ENCODE data around the gene FGF8.

DNA sequence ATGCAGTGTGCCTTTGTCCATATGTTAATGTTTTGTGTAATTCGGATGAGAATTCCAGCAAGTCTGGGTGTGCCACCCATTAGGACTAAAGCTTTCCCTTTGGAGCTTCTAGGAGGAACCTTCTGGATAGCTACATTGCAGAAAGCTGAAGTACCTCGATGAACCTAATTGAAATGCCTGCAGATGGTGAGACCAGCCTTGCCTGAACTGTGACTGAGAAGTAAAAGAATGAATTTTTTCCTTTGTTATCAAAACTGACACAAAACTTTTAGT lies 49.9 kb downstream of the FGF8 start:
- TF ChIP-seq, protein P1, sequence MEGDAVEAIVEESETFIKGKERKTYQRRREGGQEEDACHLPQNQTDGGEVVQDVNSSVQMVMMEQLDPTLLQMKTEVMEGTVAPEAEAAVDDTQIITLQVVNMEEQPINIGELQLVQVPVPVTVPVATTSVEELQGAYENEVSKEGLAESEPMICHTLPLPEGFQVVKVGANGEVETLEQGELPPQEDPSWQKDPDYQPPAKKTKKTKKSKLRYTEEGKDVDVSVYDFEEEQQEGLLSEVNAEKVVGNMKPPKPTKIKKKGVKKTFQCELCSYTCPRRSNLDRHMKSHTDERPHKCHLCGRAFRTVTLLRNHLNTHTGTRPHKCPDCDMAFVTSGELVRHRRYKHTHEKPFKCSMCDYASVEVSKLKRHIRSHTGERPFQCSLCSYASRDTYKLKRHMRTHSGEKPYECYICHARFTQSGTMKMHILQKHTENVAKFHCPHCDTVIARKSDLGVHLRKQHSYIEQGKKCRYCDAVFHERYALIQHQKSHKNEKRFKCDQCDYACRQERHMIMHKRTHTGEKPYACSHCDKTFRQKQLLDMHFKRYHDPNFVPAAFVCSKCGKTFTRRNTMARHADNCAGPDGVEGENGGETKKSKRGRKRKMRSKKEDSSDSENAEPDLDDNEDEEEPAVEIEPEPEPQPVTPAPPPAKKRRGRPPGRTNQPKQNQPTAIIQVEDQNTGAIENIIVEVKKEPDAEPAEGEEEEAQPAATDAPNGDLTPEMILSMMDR (IDR thresholded peaks at IDR 0.05; ENCODE audit: low read depth, low read length) = no peak
- no peak for TF ChIP-seq EZH2phosphoT487 (IDR thresholded peaks at IDR 0.05; ENCODE audit: low read depth)
